BLaER1 treated with 17β-estradiol and CSF1 and Interleukin-3, amounts not matched to agents 10 nM and 100 nM (cell line): ENCODE results near the gene PRKCA.

Experiments used
- H3K27ac ChIP-seq, 11 experiments: shearing (Covaris generic); formaldehyde crosslinking; 2 replicates each; pipeline ENCODE4 v1.8.1; 2022
- H3K27me3 ChIP-seq, 11 experiments: shearing (Covaris generic); formaldehyde crosslinking; 2 replicates each; pipeline ENCODE4 v1.8.1; 2022
- H3K36me3 ChIP-seq, 11 experiments: shearing (Covaris generic); formaldehyde crosslinking; 2 replicates each; pipeline ENCODE4 v1.8.1; 2022
- H3K4me1 ChIP-seq, 10 experiments: shearing (Covaris generic); formaldehyde crosslinking; 2 replicates each; pipeline ENCODE4 v1.8.1; 2022
- H3K4me2 ChIP-seq, 11 experiments: shearing (Covaris generic); formaldehyde crosslinking; 2 replicates each; pipeline ENCODE4 v1.8.1; 2022
- H3K4me3 ChIP-seq, 10 experiments: shearing (Covaris generic); formaldehyde crosslinking; 2 replicates each; pipeline ENCODE4 v1.8.1; 2022
- H3K9ac ChIP-seq, 11 experiments: shearing (Covaris generic); formaldehyde crosslinking; 2 replicates each; pipeline ENCODE4 v1.8.1; 2022
- H3K9me3 ChIP-seq, 11 experiments: shearing (Covaris generic); formaldehyde crosslinking; replicated peaks in 1 of 11; 2 replicates each; pipeline ENCODE4 v1.8.1; 2022
- H4K20me1 ChIP-seq, 11 experiments: shearing (Covaris generic); formaldehyde crosslinking; 2 replicates each; pipeline ENCODE4 v1.8.1; 2022
- Cebpa-rat ChIP-seq, 11 experiments: shearing (Covaris generic); IDR thresholded peaks; 2 replicates each; pipeline ENCODE4 v1.8.1; 2022

The PRKCA gene

DNA sequence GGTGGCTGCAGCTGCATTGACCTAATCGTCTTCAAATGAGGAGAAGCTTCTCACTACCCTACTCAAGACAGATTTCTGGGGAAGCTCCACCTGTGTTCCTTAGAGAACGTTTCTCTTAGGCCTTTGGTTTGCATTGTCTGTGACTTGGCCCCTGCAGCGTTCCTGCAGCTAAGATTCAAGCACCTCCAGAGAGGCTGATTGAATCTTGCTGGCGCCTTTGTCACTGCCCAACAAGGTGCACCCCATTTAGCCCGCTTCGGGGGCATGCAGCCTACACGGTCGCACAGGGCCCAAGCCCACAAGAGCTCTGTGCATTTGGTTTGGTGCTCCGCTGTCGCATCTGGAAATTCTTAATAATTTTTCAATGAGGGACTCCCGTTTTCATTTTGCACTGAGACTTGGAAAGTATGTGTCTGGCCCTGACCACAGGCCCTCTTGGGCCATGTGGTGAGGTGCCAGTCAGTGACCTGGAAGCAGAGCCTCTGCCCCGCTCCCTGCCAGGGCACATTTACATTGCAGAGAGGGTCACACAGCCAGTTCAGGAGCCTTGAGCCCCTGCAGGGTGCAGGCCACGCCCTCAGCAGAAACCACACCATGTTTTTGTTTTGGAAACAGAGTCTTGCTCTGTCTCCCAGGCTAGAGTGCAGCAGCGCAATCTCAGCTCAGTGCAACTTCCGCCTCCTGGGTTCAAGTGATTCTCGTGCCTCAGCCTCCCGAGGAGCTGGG is 481.4 kb downstream of the PRKCA start:
- Histone ChIP-seq H3K36me3 (peaks cover 0 to 94% (median 0%) of the 10 kb centered on the region in 11 experiments; a peak in 6 of 22 replicates), H3K4me3 (no peak overlapping the region), H3K4me1 (peaks cover 39 to 89% (median 72%) of the 10 kb centered on the region in 10 experiments), H3K9ac (no peak overlapping the region), H3K9me3 (no peaks in the 10 kb centered on the region), H4K20me1 (peaks cover 0 to 71% (median 0%) of the 10 kb centered on the region in 11 experiments; a peak in 4 of 22 replicates), H3K4me2 (peak overlapping the region in 8 of 11 experiments; percentile 59 to 90 (median 86); a peak in 16 of 22 replicates), H3K27ac (peak overlapping the region in 1 of 11 experiments; percentile 84; a peak in 2 of 22 replicates), H3K27me3 (no peaks in the 10 kb centered on the region)
- no peak for TF ChIP-seq Cebpa-rat (IDR thresholded peaks at IDR 0.05)

DNA sequence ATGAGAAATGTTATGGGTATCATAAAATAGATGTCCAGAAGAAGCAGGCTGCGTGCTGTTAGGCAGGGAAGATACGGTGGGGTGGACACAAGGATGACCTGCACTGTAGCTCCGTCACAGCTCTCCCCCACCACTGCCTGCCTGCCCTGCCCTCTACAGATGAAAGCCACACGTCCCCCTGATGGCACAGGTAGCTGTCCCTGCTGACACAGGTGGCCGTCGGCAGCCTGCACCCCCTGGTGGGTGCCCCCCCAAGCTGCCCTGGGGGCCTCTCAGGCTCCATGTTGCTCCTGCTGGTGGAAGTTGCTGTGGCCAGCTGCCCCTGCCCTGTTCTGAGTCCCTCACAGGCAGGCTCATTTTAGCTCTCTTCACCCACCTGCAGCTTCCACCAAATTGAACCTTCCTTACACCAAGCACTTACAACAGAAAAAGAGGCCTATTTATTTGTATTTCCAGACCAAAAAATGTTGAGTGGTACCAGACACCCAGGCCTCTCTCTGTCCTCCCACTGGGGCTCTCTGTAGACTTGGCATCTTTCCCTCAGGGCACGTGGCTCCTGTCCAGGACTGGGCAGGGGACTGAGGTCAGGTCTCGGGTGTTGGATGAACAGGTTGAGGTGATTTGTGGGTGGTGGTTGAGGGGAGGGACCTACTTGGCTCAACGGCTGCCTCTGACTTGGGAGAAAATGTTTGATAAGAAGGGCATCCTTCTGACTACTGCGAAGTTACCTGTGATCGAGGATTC is 482.4 kb downstream of the PRKCA start:
- peaks cover 48 to 91% (median 82%) of the 10 kb centered on the region in 10 experiments for H3K4me1 ChIP-seq
- no peak for TF ChIP-seq Cebpa-rat (IDR thresholded peaks at IDR 0.05)
- peaks cover 0 to 94% (median 0%) of the 10 kb centered on the region in 11 experiments; a peak in 6 of 22 replicates for H3K36me3 ChIP-seq
- H3K9ac ChIP-seq: peak overlapping the region in 4 of 11 experiments; percentile 1 to 53 (median 46); a peak in 5 of 22 replicates
- H3K9me3 ChIP-seq: no peaks in the 10 kb centered on the region
- peak overlapping the region in 6 of 11 experiments; percentile 29 to 84 (median 76); a peak in 11 of 22 replicates for H3K27ac ChIP-seq
- no peaks in the 10 kb centered on the region for H3K27me3 ChIP-seq
- peaks cover 0 to 81% (median 0%) of the 10 kb centered on the region in 11 experiments; a peak in 4 of 22 replicates for H4K20me1 ChIP-seq
- H3K4me2 ChIP-seq: peak overlapping the region in 10 of 11 experiments; percentile 3 to 90 (median 84); a peak in 19 of 22 replicates
- no peak overlapping the region for H3K4me3 ChIP-seq

DNA sequence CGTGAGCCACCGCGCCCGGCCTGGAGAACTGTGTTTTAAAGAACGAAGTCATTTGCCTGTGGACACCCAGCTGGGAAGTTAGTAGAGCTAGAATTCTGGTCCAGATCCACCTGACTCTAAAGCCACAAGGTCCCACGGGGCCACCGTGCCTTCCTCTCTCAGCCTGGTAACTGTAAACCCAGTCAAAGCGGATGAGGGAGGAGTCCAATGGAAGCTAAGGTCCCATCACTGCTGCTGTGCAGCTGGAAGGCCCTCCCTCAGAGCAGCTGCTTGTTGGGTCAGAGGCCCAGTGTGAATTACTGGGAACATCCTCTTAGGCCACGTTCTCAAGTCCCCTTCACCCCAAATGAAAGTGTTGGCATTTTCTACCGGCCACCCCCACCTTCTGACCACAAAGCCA is 483.7 kb downstream of the PRKCA start:
- Histone ChIP-seq H3K9ac (peak overlapping the region in 4 of 11 experiments; percentile 26 to 55 (median 48); a peak in 6 of 22 replicates), H3K4me2 (peak overlapping the region; percentile 15 to 90 (median 83); a peak in 20 of 22 replicates), H3K4me1 (peaks cover 61 to 100% (median 95%) of the 10 kb centered on the region in 10 experiments), H3K9me3 (no peaks in the 10 kb centered on the region), H3K27ac (peak overlapping the region in 8 of 11 experiments; percentile 8 to 84 (median 62); a peak in 14 of 22 replicates), H3K36me3 (peaks cover 0 to 86% (median 0%) of the 10 kb centered on the region in 11 experiments; a peak in 6 of 22 replicates), H3K4me3 (no peak overlapping the region), H3K27me3 (no peaks in the 10 kb centered on the region), H4K20me1 (peaks cover 0 to 89% (median 0%) of the 10 kb centered on the region in 11 experiments; a peak in 4 of 22 replicates)
- no peak; a peak in 1 of 22 replicates for TF ChIP-seq Cebpa-rat (IDR thresholded peaks at IDR 0.05)

DNA sequence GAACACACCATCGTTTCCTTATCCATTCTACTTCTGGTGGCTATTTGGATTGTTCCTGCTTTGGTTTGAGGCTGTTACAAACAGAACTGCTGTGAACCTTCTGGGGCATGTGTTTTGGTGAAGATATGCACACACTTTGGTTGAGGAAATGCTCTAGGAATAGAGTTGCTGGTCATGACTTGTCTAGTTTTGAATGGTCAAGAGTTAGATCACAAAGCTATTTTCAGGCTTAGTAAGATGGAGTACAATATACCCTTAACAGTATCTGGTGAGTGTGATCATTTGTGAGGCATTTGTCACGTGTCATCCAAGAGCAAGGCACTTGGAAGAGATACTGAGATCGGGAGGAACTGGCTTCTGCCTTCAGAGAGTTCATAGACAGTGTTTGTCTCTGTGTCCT is 485.5 kb downstream of the PRKCA start:
- H3K9me3 ChIP-seq: no peaks in the 10 kb centered on the region
- H3K4me3 ChIP-seq: no peak overlapping the region
- H3K27me3 ChIP-seq: no peaks in the 10 kb centered on the region
- H3K4me1 ChIP-seq: peaks cover 77 to 100% (median 100%) of the 10 kb centered on the region in 10 experiments
- H4K20me1 ChIP-seq: peaks cover 0 to 94% (median 0%) of the 10 kb centered on the region in 11 experiments; a peak in 4 of 22 replicates
- H3K4me2 ChIP-seq: peak overlapping the region; percentile 8 to 90 (median 83); a peak in 19 of 22 replicates
- peak overlapping the region in 6 of 11 experiments; percentile 8 to 84 (median 76); a peak in 9 of 22 replicates for H3K27ac ChIP-seq
- H3K9ac ChIP-seq: no peak overlapping the region; a peak in 1 of 22 replicates
- H3K36me3 ChIP-seq: peaks cover 0 to 85% (median 0%) of the 10 kb centered on the region in 11 experiments; a peak in 6 of 22 replicates
- no peak for TF ChIP-seq Cebpa-rat (IDR thresholded peaks at IDR 0.05)

DNA sequence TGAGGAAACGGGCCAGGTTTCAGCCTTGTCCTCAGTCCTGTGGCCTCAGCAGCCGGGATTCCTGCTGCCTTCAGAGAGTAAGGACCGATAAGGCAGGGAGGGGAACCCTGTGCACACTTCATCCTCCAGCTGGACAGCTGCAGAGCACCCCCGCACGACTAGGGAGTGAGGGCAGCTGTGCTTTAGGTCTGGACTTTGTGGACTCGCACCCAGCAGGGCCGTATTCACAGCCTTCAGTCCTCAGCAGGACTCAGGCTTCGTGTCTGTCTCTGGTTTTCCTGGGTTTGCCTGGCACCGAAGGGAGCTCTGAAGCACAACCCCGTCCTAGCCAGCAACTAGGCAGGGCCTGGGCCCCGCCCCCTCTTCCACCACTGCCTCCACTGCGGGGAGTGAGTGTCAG is 486.7 kb downstream of the PRKCA start:
- Histone ChIP-seq H3K36me3 (peaks cover 0 to 85% (median 0%) of the 10 kb centered on the region in 11 experiments; a peak in 6 of 22 replicates), H3K27me3 (no peaks in the 10 kb centered on the region), H3K27ac (peak overlapping the region in 8 of 11 experiments; percentile 9 to 84 (median 80); a peak in 15 of 22 replicates), H3K9me3 (no peaks in the 10 kb centered on the region), H3K4me3 (no peak overlapping the region; a peak in 1 of 20 replicates), H4K20me1 (peaks cover 0 to 84% (median 0%) of the 10 kb centered on the region in 11 experiments; a peak in 4 of 22 replicates), H3K4me2 (peak overlapping the region; percentile 76 to 90 (median 85)), H3K9ac (peak overlapping the region in 6 of 11 experiments; percentile 6 to 72 (median 44); a peak in 7 of 22 replicates), H3K4me1 (peaks cover 77 to 96% (median 91%) of the 10 kb centered on the region in 10 experiments)
- no peak for TF ChIP-seq Cebpa-rat (IDR thresholded peaks at IDR 0.05)

DNA sequence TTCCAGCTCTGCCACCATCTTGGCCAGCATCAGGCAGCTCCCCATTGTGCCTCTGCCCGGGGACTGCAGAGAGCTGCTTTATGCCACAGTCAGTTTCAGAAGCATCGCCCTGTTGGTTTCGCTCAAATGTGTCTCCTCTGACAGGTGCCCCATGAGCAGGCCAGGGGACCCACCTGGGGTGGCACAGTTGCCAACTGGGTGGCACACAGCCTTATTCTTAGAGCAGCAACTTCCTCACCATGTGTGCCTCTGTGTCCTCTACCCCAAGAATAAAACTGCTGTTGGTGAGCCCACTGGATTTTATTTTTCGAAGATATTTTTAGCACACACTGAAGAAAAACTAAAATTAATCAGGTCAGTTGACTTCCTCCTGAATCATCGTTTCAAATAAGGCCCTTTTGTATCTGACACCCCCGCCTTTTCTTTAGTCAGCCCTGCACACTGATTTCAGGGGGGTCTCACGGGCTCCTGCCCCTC is 487.6 kb downstream of the PRKCA start:
- Histone ChIP-seq H3K9ac (peak overlapping the region in 8 of 11 experiments; percentile 7 to 73 (median 54); a peak in 12 of 22 replicates), H3K36me3 (peaks cover 0 to 85% (median 0%) of the 10 kb centered on the region in 11 experiments; a peak in 6 of 22 replicates), H3K9me3 (no peaks in the 10 kb centered on the region), H3K4me1 (peaks cover 72 to 87% (median 82%) of the 10 kb centered on the region in 10 experiments), H3K4me2 (peak overlapping the region; percentile 76 to 90 (median 85)), H3K4me3 (peak overlapping the region in 2 of 10 experiments; percentile 2 to 11; a peak in 3 of 20 replicates), H3K27me3 (no peaks in the 10 kb centered on the region), H4K20me1 (peaks cover 0 to 75% (median 0%) of the 10 kb centered on the region in 11 experiments; a peak in 4 of 22 replicates), H3K27ac (peak overlapping the region in 10 of 11 experiments; percentile 14 to 84 (median 78); a peak in 20 of 22 replicates)
- TF ChIP-seq Cebpa-rat (IDR thresholded peaks at IDR 0.05): no peak

DNA sequence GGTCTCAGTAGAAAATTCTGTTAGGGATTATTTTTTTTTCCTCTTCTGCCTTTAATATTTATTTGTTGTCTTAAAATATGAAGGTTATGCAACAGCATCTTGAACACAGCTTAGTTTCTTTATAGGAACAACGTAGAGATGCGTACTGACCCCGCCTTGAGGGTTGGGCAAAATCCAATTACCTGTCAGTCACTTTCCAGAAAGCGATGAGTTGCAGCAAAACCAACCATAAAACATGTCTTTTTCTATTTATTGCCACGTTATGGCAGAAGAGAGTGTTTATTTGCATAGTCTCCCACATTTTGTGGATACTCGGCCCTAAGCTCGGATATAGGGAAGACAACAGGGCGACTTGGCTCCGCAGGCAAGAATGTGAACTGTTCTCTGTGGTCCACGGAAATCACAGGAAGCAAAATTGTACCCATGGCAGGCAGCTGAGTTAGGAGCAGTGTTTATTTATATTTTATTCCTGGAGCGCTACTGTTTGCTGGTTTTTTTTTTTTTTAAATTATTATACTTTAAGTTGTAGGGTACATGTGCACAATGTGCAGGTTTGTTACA is 488.2 kb downstream of the PRKCA start:
- peak overlapping the region in 9 of 11 experiments; percentile 60 to 84 (median 80); a peak in 17 of 22 replicates for H3K27ac ChIP-seq
- H3K4me2 ChIP-seq: peak overlapping the region; percentile 76 to 90 (median 85)
- no peaks in the 10 kb centered on the region for H3K27me3 ChIP-seq
- no peak for TF ChIP-seq Cebpa-rat (IDR thresholded peaks at IDR 0.05)
- H3K9me3 ChIP-seq: no peaks in the 10 kb centered on the region
- H3K4me1 ChIP-seq: peaks cover 66 to 81% (median 76%) of the 10 kb centered on the region in 10 experiments
- peak overlapping the region in 8 of 11 experiments; percentile 7 to 73 (median 58); a peak in 12 of 22 replicates for H3K9ac ChIP-seq
- peaks cover 0 to 70% (median 0%) of the 10 kb centered on the region in 11 experiments; a peak in 4 of 22 replicates for H4K20me1 ChIP-seq
- peaks cover 0 to 85% (median 0%) of the 10 kb centered on the region in 11 experiments; a peak in 6 of 22 replicates for H3K36me3 ChIP-seq
- 0 out of 20 replicates have a peak overlapping the region, but pooled peaks of 1 of the 10 experiments have one; percentile 11 for H3K4me3 ChIP-seq
